MM.1S (cell line): ENCODE measurements around the gene RAB3A.

Source experiments
- EZH2 ChIP-seq: fragments of 300-600 bp; sonication (generic); optimal IDR thresholded peaks from 2 replicates; pipeline ENCODE3; 2017; ENCODE audit warnings: low read depth, mild to moderate bottlenecking, antibody characterized with exemption, low read length, mixed read lengths
- EZH2phosphoT487 ChIP-seq: fragments of 300-600 bp; sonication (generic); IDR thresholded peaks from 2 replicates; pipeline ENCODE4 v1.6.1; 2018; ENCODE audit warnings: antibody characterized with exemption, low read length
- TF ChIP-seq, protein P1 (sequence below): fragments of 300-600 bp; sonication (generic); IDR thresholded peaks from 2 replicates; pipeline ENCODE4 v1.5.1; 2016; ENCODE audit warnings: antibody characterized with exemption, low read length, mixed read lengths

DNA sequence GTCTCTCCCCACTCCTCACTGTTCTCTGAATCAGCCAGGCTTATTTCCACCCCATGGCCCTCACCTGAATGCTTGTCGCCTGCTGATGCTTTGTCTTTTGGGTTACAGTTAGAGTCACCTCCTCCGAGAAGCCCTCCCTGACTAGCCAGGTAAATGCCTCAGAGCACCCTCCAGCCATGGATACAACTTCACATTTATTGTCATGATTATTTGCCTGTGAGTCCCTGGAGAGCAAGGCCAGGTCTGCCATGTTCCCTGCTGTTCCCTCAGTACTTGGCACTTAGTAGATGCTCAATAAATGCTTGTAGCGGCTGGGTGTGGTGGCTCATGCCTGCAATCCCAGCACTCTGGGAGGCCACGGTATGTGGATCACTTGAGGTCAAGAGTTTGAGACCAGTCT lies 26.1 kb upstream of the RAB3A start:
- TF ChIP-seq, protein P1, sequence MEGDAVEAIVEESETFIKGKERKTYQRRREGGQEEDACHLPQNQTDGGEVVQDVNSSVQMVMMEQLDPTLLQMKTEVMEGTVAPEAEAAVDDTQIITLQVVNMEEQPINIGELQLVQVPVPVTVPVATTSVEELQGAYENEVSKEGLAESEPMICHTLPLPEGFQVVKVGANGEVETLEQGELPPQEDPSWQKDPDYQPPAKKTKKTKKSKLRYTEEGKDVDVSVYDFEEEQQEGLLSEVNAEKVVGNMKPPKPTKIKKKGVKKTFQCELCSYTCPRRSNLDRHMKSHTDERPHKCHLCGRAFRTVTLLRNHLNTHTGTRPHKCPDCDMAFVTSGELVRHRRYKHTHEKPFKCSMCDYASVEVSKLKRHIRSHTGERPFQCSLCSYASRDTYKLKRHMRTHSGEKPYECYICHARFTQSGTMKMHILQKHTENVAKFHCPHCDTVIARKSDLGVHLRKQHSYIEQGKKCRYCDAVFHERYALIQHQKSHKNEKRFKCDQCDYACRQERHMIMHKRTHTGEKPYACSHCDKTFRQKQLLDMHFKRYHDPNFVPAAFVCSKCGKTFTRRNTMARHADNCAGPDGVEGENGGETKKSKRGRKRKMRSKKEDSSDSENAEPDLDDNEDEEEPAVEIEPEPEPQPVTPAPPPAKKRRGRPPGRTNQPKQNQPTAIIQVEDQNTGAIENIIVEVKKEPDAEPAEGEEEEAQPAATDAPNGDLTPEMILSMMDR: no peak
- TF ChIP-seq EZH2 (no peak), EZH2phosphoT487 (no peak)
